Memory B cell (primary cell): ENCODE data around the gene HLA-DOB.

Experiments used
- ATAC-seq: fragments of 150-1000 bp; cut with Tn5 transposase; 2 replicates; pipeline ENCODE4 v1.10.0; 2021; ENCODE audit warnings: low read depth, mild to moderate bottlenecking, moderate library complexity
- DNase-seq, 2 donors: peaks; one replicate each; pipeline ENCODE4 v3.0.0; 2022; ENCODE audit warnings: low spot score in 2 of 2
- H3K27ac Mint-ChIP-seq: one replicate; pipeline ENCODE4 v1.8.0; 2022; ENCODE audit warnings: mild to moderate bottlenecking, moderate library complexity, mixed read lengths
- H3K27me3 Mint-ChIP-seq: one replicate; pipeline ENCODE4 v1.8.0; 2022; ENCODE audit warnings: mixed read lengths
- H3K36me3 Mint-ChIP-seq: one replicate; pipeline ENCODE4 v1.8.0; 2022; ENCODE audit warnings: mild to moderate bottlenecking, mixed read lengths
- H3K4me1 Mint-ChIP-seq: one replicate; pipeline ENCODE4 v1.8.0; 2022; ENCODE audit warnings: mixed read lengths
- H3K4me3 Mint-ChIP-seq: one replicate; pipeline ENCODE4 v1.8.0; 2022; ENCODE audit warnings: mild to moderate bottlenecking, moderate library complexity, mixed read lengths
- H3K9me3 Mint-ChIP-seq: one replicate; pipeline ENCODE4 v1.8.0; 2022; ENCODE audit warnings: mixed read lengths

The HLA-DOB gene

DNA sequence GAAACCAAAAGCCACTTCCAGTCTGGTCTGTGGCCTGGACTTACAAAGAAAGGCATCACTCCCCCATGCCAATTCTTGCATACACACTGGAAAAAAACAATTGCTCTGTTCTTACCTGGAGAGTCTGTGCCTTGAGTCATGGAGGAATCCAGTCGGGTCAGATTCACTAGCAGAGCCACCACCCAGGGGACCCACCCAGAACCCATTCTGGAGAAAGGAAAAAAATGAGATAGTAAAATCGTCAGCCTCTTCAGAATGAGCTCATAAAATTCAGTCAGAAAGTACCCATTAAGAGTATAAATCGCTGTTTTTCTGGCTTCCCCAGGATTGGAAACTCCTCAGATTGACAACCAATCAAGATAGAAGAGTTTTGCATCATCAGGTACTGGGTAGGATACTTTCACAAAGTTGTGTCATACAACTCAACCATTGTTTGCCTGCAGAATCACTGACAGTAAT lies at the start of gene HLA-DOB:
Gene HLA-DOB (minus strand): TSS at position 257 of the 459 bp plus-strand sequence. CDS start 51 bp downstream, at position 206.
- peak in 1 of 2 donors; percentile 60 for DNase-seq
- Mint-ChIP-seq H3K36me3 (peaks cover 24% of the 10 kb centered on the region), H3K27ac (peak within 1 kb of the TSS; percentile 99), H3K27me3 (no peaks in the 10 kb centered on the region), H3K4me1 (peaks cover 65% of the 10 kb centered on the region), H3K9me3 (no peaks in the 10 kb centered on the region), H3K4me3 (peak within 1 kb of the TSS; percentile 99)
- ATAC-seq, result peak; percentile 72

DNA sequence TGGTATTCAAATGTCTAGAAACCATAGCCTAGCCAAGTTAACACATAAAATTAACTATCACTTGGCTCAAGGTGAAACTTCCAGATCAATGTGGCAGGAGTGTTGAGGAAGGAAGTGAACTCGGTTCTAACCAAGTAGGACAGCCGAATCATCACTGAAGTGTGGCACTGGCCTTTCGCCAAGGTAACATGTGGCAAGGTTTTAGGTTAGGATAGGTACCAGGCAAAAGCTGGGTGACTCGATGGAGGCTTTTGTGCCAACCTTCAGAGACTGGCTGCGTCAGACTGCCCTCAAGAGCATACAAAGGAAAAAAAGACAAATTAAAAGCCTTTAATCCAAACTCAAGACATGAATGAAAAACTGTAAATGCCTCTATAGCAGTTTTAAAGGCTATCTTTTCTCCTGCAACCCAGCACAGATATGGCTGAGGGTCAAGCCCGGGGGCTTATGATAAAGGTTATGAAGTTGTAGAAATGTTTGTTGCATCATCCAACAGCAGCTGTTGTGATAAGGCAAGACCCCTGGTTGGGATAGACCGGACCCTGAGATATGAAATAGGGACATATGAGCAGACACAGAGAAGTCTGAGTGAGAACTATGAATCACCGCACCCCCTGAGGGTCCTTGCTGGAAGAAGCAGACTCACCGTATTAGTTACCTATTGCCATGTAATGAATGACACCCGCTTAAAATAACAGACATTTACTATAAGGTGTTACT lies 49.1 kb upstream of the HLA-DOB start:
- Mint-ChIP-seq H3K4me1 (peaks cover 25% of the 10 kb centered on the region), H3K27me3 (no peaks in the 10 kb centered on the region), H3K9me3 (no peaks in the 10 kb centered on the region), H3K36me3 (peaks cover 2% of the 10 kb centered on the region), H3K4me3 (no peak overlapping the region), H3K27ac (peak overlapping the region; percentile 89)
- ATAC-seq (no peak), DNase-seq (no peak)

DNA sequence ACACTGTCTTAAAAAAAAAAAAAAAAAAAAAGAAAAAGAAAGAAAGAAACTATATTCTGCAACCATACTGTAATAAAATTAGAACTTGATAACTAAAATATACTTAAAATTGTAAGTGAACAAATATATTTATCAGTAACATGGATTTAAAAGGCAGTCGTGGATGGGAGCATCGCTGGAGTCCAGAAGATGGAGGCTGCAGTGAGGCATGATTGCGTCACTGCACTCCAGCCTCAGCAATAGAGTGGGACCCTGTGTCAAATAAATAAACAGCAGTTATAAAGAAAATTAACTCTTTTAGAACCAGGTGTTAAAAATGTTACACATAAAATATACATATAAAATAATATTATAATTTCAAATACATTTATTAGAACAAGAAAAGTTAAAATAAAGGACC lies 45.9 kb upstream of the HLA-DOB start:
- Mint-ChIP-seq H3K9me3 (no peaks in the 10 kb centered on the region), H3K27ac (no peak overlapping the region), H3K36me3 (peaks cover 24% of the 10 kb centered on the region), H3K4me1 (peaks cover 34% of the 10 kb centered on the region), H3K27me3 (no peaks in the 10 kb centered on the region), H3K4me3 (no peak overlapping the region)
- DNase-seq (no peak), ATAC-seq (no peak)

DNA sequence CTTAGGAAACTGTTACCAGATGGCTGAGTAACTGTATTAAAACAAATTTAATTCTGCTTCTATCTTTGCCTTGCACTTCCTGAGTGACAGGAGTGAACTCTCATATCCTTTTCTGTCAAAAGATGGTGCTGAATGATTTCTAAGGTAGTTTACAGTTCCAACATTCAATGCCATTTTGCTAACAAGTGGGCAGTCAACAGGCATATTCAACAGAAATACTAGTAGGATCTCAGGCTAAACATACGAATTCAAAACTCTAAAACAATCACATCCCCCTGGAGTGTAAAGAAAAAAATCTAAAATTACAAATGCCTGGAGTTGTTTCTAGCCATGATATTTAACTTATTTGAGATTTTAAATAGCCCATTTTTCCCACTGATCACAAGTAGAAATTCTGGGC lies 43.9 kb upstream of the HLA-DOB start:
- DNase-seq (no peak), ATAC-seq (no peak)
- no peak overlapping the region for H3K4me3 Mint-ChIP-seq
- peaks cover 27% of the 10 kb centered on the region for H3K4me1 Mint-ChIP-seq
- H3K27ac Mint-ChIP-seq, result peak overlapping the region; percentile 75
- no peaks in the 10 kb centered on the region for H3K9me3 Mint-ChIP-seq
- H3K27me3 Mint-ChIP-seq, result no peaks in the 10 kb centered on the region
- H3K36me3 Mint-ChIP-seq, result peaks cover 39% of the 10 kb centered on the region

DNA sequence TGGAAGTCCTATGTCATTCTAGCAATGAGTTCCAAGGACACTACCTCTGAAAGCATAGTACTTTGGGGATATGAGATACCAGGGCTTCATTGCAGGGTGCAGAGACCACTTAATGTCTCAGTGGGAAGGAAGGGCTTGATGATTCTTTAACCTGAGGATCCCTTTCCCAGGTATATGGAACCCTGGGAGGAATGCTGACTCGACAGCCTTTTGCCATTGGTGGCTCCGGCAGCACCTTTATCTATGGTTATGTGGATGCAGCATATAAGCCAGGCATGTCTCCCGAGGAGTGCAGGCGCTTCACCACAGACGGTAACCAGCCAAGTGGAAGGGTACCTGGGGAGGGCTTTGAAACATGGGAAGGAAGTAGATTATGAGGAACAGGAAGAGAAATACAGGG lies 41.4 kb upstream of the HLA-DOB start:
- peaks cover 30% of the 10 kb centered on the region for H3K4me1 Mint-ChIP-seq
- peak overlapping the region; percentile 86 for H3K27ac Mint-ChIP-seq
- ATAC-seq (no peak), DNase-seq (no peak)
- peaks cover 44% of the 10 kb centered on the region for H3K36me3 Mint-ChIP-seq
- H3K27me3 Mint-ChIP-seq, result no peaks in the 10 kb centered on the region
- H3K4me3 Mint-ChIP-seq, result peak overlapping the region; percentile 72
- no peaks in the 10 kb centered on the region for H3K9me3 Mint-ChIP-seq

DNA sequence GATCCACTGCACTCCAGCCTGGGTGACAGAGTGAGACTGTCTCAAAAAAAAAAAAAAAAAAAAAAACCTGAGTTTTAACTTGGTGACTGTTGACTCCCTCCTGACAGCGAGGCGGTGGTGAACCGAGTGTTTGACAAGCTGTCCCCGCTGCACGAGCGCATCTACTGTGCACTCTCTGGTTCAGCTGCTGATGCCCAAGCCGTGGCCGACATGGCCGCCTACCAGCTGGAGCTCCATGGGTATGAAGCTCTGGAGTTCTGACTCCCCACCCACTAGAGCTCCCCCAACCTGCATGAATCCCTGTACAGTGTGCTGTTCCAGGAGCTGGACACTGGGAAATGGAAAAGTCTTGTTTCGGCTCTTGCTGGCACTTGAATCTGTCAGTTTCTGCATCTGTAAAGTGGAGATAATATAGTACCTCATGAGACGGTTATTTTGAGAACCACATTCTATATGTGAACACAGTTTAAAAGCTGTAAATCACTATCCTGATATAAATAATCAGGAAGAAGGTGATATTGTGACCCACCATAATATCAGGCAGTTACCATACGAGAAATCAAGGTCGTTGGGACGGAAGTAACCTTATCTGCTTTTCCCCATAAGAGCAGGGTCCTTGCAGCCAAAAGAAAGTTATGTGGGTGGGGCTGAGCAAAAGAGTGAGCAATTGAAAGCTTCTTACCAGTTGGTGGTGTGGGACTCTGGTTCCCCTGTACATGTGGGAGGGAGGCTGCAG lies 40.5 kb upstream of the HLA-DOB start:
- H3K36me3 Mint-ChIP-seq, result peaks cover 44% of the 10 kb centered on the region
- H3K27me3 Mint-ChIP-seq, result no peaks in the 10 kb centered on the region
- no peaks in the 10 kb centered on the region for H3K9me3 Mint-ChIP-seq
- H3K4me3 Mint-ChIP-seq, result peak overlapping the region; percentile 49
- DNase-seq (no peak), ATAC-seq (no peak)
- peaks cover 28% of the 10 kb centered on the region for H3K4me1 Mint-ChIP-seq
- H3K27ac Mint-ChIP-seq, result no peak overlapping the region

DNA sequence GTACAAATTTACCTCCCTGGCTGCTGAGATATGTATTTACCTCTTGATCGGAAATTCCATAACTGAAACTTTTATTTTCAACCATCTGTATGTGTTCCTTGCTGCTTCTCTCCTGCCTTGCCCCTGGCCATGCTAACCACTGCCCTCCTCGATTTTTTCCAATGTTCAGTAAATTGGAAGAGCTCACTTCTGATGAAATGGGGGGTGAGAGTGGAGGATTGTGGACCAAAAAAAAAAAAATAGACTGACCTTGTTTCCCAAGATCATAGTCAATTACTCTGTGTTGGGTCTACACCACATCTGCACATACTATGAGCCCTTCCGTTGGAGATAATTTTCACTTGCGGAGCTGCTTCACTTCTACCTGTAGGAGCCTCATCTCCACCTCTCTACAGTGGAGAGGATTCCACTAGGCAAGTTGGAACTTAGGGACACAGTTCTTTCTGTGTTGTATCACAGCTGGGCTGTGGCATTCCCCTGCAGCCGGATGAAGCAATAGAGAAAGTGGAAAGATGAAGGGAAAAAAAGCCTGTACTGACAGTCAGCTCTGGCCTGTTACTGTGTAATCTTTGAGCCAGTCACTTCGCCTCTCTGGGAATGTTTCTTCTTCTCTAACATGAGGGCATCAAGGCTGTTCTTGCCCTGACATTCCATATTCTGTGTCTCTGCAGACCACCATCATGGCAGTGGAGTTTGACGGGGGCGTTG lies 38.8 kb upstream of the HLA-DOB start:
- Mint-ChIP-seq H3K4me3 (peak overlapping the region; percentile 100), H3K9me3 (no peaks in the 10 kb centered on the region), H3K27ac (peak overlapping the region; percentile 100), H3K27me3 (no peaks in the 10 kb centered on the region), H3K4me1 (peaks cover 40% of the 10 kb centered on the region), H3K36me3 (peaks cover 48% of the 10 kb centered on the region)
- ATAC-seq, result no peak
- no peak for DNase-seq

DNA sequence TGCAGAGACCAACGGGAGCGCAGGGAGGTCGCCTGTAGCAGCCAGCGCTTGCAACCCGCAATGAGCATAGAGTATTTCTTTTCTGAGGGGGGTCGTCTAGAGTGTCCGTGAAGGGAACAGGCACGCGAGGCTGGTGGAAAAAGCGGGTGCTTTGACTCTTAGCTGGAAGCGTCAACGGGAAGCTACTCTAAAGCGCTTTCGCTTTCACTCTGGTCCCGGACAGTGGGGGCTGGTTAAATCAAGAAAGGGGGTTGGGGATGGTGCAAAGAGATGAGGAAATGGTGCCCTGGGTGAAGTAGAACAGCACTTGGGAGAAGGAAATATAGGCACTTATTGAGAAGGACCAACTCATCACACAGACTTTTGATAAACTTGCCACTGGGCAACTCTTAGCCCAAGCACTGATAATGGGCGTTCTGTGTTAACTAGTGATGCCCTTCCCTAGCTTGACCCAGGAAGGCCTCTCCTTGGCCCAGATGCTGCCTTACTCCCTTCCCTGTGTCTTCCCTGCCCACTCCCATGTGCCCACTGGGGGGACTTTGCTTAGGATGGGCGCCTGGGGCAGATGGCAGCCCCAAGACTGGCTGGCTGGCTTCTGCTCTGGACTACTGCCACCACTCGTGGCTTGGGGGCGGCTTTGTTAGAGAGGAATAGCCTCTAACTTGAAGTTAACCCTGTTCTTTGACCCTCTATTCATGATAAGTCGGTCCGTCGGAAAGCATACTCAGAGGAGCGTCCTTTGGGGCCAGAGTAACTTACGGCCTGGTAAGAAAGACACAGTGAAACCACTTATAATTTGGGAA lies 37.8 kb upstream of the HLA-DOB start:
- ATAC-seq, result peak; percentile 36
- peak overlapping the region; percentile 100 for H3K4me3 Mint-ChIP-seq
- H3K27ac Mint-ChIP-seq, result peak overlapping the region; percentile 100
- H3K27me3 Mint-ChIP-seq, result no peaks in the 10 kb centered on the region
- peak in 1 of 2 donors; percentile 43 for DNase-seq
- peaks cover 46% of the 10 kb centered on the region for H3K4me1 Mint-ChIP-seq
- no peaks in the 10 kb centered on the region for H3K9me3 Mint-ChIP-seq
- H3K36me3 Mint-ChIP-seq, result peaks cover 51% of the 10 kb centered on the region

DNA sequence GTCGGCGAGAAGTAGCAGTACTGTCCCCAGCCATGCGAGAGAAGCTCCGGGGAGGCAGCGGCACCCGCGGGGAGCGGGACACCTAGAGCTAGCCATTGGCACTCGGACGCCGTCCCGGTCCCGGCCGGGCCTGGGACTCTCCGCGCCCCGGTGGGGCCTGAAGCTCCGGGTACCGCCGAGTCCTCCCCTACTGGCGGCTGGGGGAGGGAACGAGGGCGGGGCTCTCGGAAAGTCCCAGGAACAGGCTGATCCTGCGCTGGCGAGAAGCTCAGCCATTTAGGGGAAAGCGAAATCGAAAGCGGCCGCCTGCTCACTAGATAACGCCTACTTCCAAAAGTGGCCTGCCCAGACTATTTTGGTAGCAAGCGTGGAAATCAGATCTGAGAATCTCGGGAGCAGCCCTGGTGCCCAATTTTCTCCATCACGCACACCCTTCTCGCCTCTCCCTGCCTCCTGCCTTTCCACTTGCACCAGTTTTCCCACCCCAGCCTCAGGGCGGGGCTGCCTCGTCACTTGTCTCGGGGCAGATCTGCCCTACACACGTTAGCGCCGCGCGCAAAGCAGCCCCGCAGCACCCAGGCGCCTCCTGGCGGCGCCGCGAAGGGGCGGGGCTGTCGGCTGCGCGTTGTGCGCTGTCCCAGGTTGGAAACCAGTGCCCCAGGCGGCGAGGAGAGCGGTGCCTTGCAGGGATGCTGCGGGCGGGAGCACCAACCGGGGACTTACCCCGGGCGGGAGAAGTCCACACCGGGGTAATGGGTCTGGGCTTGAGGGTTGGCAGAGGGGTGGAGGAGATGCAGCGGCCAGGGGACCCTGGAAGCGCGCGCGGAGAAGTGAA lies 37.0 kb upstream of the HLA-DOB start, which contains the start of the genes PSMB9 and TAP1:
Gene PSMB9 (plus strand): TSS at position 652 of the 835 bp plus-strand sequence. CDS start 38 bp downstream, at position 690.
Gene TAP1 (minus strand): TSS at position 164 of the 835 bp plus-strand sequence. CDS start 68 bp downstream, at position 96.
- no peaks in the 10 kb centered on the region for H3K9me3 Mint-ChIP-seq
- peak within 1 kb of the TSS; percentile 100 for H3K4me3 Mint-ChIP-seq
- DNase-seq, result peak; percentile 90 to 93
- peak within 1 kb of the TSS; percentile 100 for H3K27ac Mint-ChIP-seq
- H3K4me1 Mint-ChIP-seq, result peaks cover 51% of the 10 kb centered on the region
- no peaks in the 10 kb centered on the region for H3K27me3 Mint-ChIP-seq
- ATAC-seq, result peak; percentile 79
- peaks cover 52% of the 10 kb centered on the region for H3K36me3 Mint-ChIP-seq

DNA sequence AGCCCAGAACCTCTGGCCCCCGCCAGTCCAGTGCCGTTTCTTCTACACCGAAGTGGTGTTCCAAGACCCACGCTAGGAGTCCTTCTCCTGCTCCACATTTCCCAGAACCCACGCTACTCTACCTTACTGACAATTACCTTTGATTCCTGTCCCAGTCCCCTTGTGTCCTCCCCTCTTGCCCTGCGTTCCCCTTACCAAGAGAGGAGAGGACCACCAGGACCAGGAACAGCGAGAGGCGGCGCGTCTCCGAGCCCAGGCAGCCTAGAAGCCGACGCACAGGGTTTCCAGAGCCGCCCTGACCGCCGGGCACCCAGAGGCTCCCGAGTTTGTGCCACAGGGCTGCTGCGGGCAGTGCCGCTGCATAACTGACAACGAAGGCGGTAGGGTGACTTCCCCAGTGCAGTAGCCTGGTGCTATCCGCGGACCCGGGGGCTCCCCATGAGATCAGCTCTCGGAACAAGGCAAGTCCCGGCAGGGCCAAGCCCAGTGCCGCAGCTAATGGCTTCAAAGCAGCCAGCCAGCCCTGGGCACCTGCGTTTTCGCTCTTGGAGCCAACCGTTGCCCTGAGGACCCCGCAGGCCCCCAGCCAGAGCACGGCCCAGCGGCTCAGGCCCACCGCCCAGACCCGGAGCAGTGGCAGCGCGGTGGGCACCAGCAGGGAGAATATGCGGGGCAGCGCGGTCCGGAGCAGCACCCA lies 36.2 kb upstream of the HLA-DOB start:
- ATAC-seq (peak; percentile 36), DNase-seq (peak; percentile 55 to 69)
- Mint-ChIP-seq H3K4me1 (peaks cover 55% of the 10 kb centered on the region), H3K36me3 (peaks cover 53% of the 10 kb centered on the region), H3K27ac (peak overlapping the region; percentile 100), H3K27me3 (no peaks in the 10 kb centered on the region), H3K4me3 (peak overlapping the region; percentile 100), H3K9me3 (no peaks in the 10 kb centered on the region)

DNA sequence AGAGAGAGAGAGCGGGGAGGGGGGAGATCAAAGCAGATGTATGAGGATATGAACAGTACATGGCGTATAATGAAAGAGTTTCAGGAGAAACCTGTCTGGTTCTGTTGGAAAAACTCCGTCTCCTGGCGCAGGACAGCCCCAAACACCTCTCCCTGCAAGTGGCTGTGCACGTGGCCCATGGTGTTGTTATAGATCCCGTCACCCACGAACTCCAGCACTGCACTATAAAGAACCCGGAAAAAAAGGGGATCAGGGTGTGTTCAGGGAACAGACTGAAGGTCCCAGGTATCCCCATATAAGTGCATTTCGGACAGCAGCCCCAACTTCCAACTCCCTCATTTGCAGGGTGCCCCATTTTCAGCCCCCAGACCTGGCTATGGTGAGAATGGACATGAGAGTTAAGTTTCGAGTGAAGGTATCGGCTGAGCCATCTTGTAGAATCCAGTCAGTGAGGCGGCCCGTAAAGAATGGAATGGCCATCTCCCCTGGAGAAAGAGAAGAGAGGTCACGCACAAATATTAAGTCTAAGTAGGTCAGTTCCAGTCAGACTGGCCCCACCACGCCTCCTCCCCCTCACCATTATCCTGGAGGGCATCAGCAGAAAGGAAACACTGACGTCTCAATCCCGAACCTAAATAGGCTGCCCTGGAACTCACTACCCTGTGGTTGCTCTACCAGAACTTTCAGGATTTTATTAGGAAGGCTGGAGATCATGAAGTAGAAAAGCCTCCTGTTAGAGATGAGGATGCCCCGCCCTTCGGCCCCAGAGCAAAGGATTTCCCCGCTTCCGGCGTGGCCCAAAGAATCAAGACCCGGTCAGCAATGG lies 35.4 kb upstream of the HLA-DOB start:
- H3K9me3 Mint-ChIP-seq, result no peaks in the 10 kb centered on the region
- H3K4me3 Mint-ChIP-seq, result peak overlapping the region; percentile 100
- peaks cover 53% of the 10 kb centered on the region for H3K36me3 Mint-ChIP-seq
- ATAC-seq (no peak), DNase-seq (no peak)
- H3K27me3 Mint-ChIP-seq, result no peaks in the 10 kb centered on the region
- H3K27ac Mint-ChIP-seq, result peak overlapping the region; percentile 100
- H3K4me1 Mint-ChIP-seq, result peaks cover 56% of the 10 kb centered on the region
